ENCODE data around the gene ACSL1.

The ACSL1 gene

GRCh38 chr4:184825896-184826690 lies at the start of gene ACSL1:
Gene ACSL1, minus strand, starts transcription at chr4:184825968. Its CDS starts 22,454 bp downstream, at chr4:184803514.
- DNase-seq (ENCODE audit: low read depth, low spot score): no peak

GRCh38 chr4:184873054-184873453 lies 47.3 kb upstream of the ACSL1 start:
- DNase-seq (ENCODE audit: low read depth, low spot score): no peak

- DNase-seq (ENCODE audit: low read depth, low spot score): no peak
Observed at GRCh38 chr4:184870718-184871117, 45.0 kb upstream of the ACSL1 start.

GRCh38 chr4:184868623-184869022 lies 42.9 kb upstream of the ACSL1 start:
- DNase-seq (ENCODE audit: low read depth, low spot score): no peak

- DNase-seq (ENCODE audit: low read depth, low spot score): no peak
Observed at GRCh38 chr4:184863916-184864315, 38.1 kb upstream of the ACSL1 start.

- no peak for DNase-seq (ENCODE audit: low read depth, low spot score)
Observed at GRCh38 chr4:184861047-184861446, 35.3 kb upstream of the ACSL1 start.

- no peak for DNase-seq (ENCODE audit: low read depth, low spot score)
Observed at GRCh38 chr4:184860018-184860779, 34.4 kb upstream of the ACSL1 start.

- DNase-seq (ENCODE audit: low read depth, low spot score): no peak
Observed at GRCh38 chr4:184857441-184858121, 31.8 kb upstream of the ACSL1 start.

GRCh38 chr4:184856277-184856609 lies 30.5 kb upstream of the ACSL1 start:
- DNase-seq (ENCODE audit: low read depth, low spot score): no peak

GRCh38 chr4:184854673-184855072 lies 28.9 kb upstream of the ACSL1 start:
- no peak for DNase-seq (ENCODE audit: low read depth, low spot score)

GRCh38 chr4:184853436-184853835 lies 27.7 kb upstream of the ACSL1 start:
- no peak for DNase-seq (ENCODE audit: low read depth, low spot score)

GRCh38 chr4:184851886-184852285 lies 26.1 kb upstream of the ACSL1 start:
- no peak for DNase-seq (ENCODE audit: low read depth, low spot score)

GRCh38 chr4:184851200-184851541 lies 25.4 kb upstream of the ACSL1 start:
- DNase-seq (ENCODE audit: low read depth, low spot score): no peak

- DNase-seq (ENCODE audit: low read depth, low spot score): no peak
Observed at GRCh38 chr4:184850431-184851199, 24.8 kb upstream of the ACSL1 start.

- no peak for DNase-seq (ENCODE audit: low read depth, low spot score)
Observed at GRCh38 chr4:184850018-184850417, 24.2 kb upstream of the ACSL1 start.

GRCh38 chr4:184849185-184849584 lies 23.4 kb upstream of the ACSL1 start:
- no peak for DNase-seq (ENCODE audit: low read depth, low spot score)

GRCh38 chr4:184848510-184848909 lies 22.7 kb upstream of the ACSL1 start:
- no peak for DNase-seq (ENCODE audit: low read depth, low spot score)

- DNase-seq (ENCODE audit: low read depth, low spot score): no peak
Observed at GRCh38 chr4:184846531-184846930, 20.8 kb upstream of the ACSL1 start.

GRCh38 chr4:184845367-184846021 lies 19.7 kb upstream of the ACSL1 start:
- DNase-seq (ENCODE audit: low read depth, low spot score): no peak

GRCh38 chr4:184844742-184845141 lies 19.0 kb upstream of the ACSL1 start:
- DNase-seq (ENCODE audit: low read depth, low spot score): no peak

GRCh38 chr4:184843984-184844554 lies 18.3 kb upstream of the ACSL1 start:
- DNase-seq (ENCODE audit: low read depth, low spot score): no peak

All from brain pericyte (primary cell).